ENCODE results near the gene SURF2. TPM values are rescaled to one million over a fixed set of nuclear protein-coding genes. Genes with fewer than 3 reads are reported as not detected.

The SURF2 gene
- total and polyA plus RNA-seq, 9 of the 15 experiments (the other 6 are each of a cell fraction or from before 2014, with no cell fraction given) = 5.5 to 82.5 (median 21.3) TPM

GRCh38 chr9:133348718-133349573, 7.4 kb upstream of the SURF2 start (continued):
- TF ChIP-seq NFE2L1 (tag; IDR thresholded peaks at IDR 0.05; ENCODE audit: borderline replicate concordance, low read depth) (no peak), FOXK2 (conservative IDR thresholded peaks at IDR 0.05 in 1 of 2, IDR thresholded peaks at IDR 0.05 in 1 of 2; ENCODE audit: low read depth in 2 of 2) (no peak), RBM17 (IDR thresholded peaks at IDR 0.05; ENCODE audit: borderline replicate concordance, low read depth, low read length) (no peak), ZNF511 (CRISPR knock-in tag; IDR thresholded peaks at IDR 0.05) (0 out of 2 replicates have a peak, but pooled peaks have one; percentile 2), USF1 (CRISPR knock-in tag; IDR thresholded peaks at IDR 0.05) (0 out of 2 replicates have a peak, but pooled peaks have one; percentile 22), TOE1 (IDR thresholded peaks at IDR 0.05; ENCODE audit: borderline replicate concordance) (0 out of 2 replicates have a peak, but pooled peaks have one; percentile 8), TOE1 (CRISPR knock-in tag; IDR thresholded peaks at IDR 0.05; ENCODE audit: borderline replicate concordance, low read depth) (no peak), ZNF766 (CRISPR knock-in tag; conservative IDR thresholded peaks at IDR 0.05) (no peak), HDAC3 (IDR thresholded peaks at IDR 0.05; ENCODE audit: borderline replicate concordance, partially characterized antibody) (no peak), RBM15 (IDR thresholded peaks at IDR 0.05; ENCODE audit: insufficient read depth, low read length) (no peak), ZNF449 (CRISPR knock-in tag; IDR thresholded peaks at IDR 0.05) (no peak), MCM5 (IDR thresholded peaks at IDR 0.05; ENCODE audit: low read depth) (no peak)
- TF ChIP-seq, protein P1, sequence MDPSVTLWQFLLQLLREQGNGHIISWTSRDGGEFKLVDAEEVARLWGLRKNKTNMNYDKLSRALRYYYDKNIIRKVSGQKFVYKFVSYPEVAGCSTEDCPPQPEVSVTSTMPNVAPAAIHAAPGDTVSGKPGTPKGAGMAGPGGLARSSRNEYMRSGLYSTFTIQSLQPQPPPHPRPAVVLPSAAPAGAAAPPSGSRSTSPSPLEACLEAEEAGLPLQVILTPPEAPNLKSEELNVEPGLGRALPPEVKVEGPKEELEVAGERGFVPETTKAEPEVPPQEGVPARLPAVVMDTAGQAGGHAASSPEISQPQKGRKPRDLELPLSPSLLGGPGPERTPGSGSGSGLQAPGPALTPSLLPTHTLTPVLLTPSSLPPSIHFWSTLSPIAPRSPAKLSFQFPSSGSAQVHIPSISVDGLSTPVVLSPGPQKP (CRISPR knock-in tag; IDR thresholded peaks at IDR 0.05) = no peak
